Left hindlimb (tissue), 1 donor: Measurements from ENCODE around the gene ADCY2.

ENCODE experiments used
- DNase-seq: peaks from one replicate; pipeline ENCODE4 v3.0.0-alpha.2; 2018

The ADCY2 gene

DNA sequence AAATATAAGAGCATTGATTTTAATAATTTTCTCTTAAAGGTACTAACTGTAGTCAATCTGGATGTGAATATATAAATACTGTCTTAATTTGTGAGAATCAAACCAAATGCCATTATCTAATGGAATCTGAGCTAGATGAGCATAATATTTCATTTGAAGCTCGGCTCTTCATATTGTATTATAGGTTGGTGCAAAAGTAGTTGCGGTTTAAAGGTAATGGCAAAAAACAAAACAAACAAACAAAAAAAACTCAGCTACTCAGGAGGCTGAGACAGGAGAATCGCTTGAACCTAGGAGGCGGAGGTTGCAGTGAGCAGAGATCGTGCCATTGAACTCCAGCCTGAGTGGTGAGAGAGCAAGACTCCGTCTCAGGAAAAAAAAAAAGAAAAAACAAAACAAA, 358.6 kb downstream of the ADCY2 start:
- no peak for DNase-seq

DNA sequence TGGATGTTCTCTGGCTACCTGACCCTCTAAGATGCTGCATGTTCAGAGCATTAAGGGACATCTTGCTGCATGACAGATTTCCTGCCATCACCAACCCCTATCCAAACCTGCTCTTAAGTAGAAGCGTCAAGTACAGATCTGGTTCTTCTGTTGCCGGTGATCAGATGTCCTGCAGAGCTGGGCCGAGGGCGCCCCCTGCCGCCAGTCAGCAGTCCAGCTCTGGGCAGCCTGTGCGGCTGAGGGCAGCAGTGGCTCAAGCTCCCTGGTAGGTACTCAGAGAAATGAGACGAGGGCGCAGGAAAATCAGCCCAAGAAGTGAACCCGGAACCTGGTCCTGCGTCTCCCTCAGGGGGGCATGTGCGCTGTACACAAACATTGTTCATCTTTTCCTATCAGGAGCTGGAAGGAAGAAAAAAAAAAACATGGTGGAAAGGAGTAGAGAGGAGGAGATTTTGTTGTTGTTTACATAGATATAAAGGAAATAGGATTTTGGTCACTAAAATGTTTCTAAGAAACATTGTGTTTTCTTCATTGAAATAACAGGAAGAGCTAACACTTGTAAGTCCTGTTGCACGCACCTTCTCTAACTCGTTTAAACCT, 359.2 kb downstream of the ADCY2 start:
- DNase-seq: peak; percentile 64

DNA sequence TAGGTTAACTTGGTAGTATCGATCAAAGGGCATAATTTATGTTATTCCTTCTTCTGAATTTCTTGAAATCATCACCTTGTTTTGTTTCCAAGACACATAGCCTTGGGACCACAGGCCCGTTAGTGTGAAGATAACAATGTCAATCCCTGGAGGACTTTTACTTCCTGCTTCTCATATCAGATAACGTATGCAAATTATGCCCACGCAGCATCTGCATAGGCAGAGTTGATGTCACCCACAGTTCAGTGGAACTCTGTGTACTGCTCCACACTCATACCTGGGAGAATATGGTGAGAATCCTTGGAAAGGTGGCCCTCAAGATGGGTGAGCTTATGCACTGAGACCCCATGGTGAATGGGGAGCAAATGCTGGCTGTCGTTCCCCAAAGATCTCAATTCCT, 360.0 kb downstream of the ADCY2 start:
- no peak for DNase-seq

DNA sequence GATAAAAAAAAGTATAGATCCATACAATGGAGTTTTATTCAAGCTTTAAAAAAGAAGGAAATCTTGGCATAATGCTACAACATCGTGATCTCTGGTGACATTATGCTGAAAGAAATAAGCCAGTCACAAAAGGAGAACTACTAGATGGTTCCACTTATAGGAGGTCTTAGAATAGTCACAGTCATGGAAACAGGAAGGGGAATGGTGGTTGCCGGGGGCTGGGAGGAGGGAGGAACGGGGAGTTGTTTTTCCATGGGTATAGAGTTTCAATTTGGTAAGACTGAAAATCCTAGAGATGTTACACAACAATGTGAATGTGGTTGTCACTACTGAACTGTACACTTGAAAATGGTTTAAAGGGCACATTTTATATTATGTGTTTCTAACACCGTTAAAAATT, 360.5 kb downstream of the ADCY2 start:
- no peak for DNase-seq

GRCh38 chr5:7759257-7759871, 363.4 kb downstream of the ADCY2 start:
- DNase-seq: no peak

GRCh38 chr5:7759951-7760580, 364.1 kb downstream of the ADCY2 start:
- no peak for DNase-seq

GRCh38 chr5:7762267-7762666, 366.3 kb downstream of the ADCY2 start:
- no peak for DNase-seq

GRCh38 chr5:7763621-7764072, 367.7 kb downstream of the ADCY2 start:
- DNase-seq: no peak

DNA sequence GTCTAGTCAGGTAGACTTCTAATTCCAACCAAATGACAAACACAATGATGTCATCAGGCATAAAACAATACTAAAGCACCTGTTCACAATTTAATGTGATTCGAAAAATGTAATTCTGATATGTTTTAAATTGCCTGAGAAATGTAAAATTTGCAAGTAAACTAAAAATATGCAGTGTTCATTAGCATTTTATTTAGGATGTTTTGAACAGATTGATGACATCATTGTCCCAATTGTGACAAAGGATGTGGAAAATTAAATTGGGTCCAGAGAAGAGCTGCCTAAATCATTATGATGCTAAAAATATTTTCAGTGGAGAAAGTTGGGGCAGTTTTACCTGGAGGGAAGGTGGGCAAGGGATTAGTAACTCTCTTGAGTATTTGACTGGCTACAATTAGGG, 368.5 kb downstream of the ADCY2 start:
- no peak for DNase-seq

DNA sequence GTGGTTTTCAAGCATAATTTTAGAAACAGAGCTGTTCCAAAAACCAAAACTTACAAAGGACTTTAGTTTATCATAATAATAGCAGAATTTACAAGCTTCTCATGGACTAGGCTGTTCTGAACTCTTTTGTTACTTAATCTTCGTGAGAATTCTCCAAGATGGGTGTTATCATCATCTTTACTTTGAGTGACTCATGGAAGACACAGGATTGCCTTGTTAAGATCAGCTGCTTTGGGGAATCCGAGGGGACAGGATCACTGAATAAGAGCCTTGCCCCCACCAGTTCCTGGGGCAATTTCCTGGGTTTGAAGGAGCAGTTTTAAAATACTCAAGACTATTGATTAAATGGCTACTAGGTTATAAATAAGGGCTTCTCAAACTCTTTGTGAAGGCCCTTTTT, 374.5 kb downstream of the ADCY2 start:
- DNase-seq: no peak

DNA sequence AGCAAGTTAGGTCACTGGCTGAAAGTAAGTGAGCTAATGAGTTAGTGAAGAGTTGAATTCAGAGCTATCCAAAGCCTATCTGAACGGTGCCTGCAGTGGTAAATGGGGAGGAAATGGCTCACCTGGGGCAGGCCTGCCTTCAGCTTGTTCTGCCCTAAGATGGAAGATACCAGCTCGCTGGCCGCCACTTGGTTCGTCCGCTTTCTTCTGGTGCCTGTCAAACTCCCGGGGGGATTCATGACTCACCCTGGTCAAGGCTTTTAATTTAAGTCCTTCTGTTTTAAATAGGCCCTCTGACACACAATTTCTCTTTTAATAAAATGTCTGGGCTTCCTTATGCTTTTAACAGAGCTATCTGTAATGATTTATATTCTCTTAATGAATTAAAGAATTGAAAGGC, 376.2 kb downstream of the ADCY2 start:
- no peak for DNase-seq

DNA sequence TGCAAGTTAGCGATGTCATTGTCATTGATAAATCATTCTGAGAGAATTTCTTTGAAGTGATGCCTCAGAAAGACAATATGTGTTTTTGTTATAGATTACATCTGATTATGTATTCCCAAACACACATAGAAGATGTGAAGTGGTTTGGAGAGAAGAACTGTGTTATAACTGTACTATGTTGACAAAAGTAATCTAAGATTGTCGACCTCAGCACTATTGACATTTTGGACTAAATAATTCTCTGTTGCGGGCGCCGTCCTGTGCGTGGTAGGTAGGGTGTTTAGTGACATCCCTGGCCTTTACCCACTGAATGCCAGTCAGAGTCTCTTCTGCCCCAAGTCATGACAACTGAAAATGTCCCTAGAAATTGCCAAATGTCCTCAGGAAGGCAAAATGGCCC, 377.2 kb downstream of the ADCY2 start:
- DNase-seq: no peak

DNA sequence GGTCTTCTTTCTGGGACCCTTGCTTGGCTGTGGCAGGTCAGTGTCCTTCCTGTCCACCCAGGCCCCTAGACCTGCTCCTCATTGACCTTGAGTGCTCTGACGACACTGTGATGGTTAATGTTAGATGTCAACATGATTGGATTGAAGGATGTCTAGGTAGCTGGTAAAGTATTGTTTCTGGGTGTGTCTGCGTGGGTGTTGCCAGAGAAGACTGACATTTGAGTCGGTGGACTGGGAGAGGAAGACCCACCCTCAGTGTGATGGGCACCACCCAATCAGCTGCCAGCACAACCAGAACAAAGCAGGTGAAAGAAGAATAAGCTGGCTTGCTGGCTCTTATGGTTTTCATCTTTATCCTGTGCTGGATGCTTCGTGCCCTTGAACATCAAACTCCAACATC, 380.5 kb downstream of the ADCY2 start:
- DNase-seq: no peak

DNA sequence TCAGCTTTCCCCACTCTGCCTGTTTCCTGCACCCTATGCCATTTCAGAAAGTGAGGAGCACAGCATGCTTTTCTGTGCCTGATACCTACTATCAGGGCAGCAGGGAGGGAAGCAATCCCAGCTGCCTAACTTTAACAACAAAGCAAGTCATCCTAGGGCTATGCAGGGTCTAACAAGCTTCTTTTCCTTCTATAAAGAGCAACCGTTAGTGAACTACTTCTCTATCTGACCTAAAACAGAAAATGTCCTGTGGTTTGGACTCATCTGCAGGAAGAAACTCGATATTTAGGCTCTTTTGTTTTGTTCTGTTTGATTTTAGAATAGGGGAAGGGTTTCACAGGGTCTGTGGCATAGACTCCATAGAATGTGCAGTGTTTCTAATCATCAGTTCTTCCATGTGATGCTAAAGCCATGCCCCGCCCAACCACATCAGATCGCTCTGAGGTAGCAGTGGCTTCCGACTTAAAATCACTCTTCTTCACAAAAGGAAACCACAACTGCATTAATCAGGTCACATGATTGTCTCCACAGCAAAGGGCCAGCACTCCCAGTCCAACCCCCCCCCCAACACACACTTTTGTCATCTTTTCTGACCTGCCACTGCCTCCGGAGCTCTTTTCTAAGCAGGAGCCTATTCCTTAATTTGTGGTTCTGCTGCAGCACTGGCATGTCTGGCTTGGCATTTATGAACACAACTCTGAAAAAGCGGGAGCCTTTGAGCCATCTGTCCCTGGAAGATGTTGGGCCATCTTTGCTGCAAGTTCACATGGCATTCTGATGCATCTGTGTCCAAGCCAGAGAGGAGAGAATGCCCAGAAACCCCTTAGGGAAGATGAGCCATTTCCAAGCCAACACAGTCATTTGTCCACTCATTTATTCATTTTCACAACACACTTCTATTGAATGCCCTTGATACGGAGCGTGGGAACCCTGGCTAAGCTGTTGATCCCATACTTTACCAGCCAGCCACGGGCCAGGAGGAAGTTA, 383.4 kb downstream of the ADCY2 start:
- no peak for DNase-seq

DNA sequence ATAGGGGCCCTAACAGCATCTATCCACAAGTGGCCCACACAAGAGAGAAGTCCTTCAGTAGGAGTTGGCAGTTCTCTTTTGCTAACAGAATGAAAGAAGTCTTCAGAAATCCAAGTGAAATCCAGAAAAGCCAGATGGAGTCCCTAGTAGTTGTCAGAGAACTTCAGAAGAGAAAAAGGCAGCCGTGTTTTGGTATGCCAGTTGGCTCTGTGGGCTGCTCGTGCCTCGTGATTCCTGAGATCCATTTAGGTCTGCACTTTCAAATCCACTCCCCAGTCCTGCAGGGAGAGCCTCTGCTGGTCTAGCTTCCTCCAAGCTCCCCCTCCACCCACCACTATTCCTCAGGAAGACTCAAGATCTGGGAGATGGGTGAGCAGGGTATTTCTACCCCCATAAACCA, 386.0 kb downstream of the ADCY2 start:
- no peak for DNase-seq

DNA sequence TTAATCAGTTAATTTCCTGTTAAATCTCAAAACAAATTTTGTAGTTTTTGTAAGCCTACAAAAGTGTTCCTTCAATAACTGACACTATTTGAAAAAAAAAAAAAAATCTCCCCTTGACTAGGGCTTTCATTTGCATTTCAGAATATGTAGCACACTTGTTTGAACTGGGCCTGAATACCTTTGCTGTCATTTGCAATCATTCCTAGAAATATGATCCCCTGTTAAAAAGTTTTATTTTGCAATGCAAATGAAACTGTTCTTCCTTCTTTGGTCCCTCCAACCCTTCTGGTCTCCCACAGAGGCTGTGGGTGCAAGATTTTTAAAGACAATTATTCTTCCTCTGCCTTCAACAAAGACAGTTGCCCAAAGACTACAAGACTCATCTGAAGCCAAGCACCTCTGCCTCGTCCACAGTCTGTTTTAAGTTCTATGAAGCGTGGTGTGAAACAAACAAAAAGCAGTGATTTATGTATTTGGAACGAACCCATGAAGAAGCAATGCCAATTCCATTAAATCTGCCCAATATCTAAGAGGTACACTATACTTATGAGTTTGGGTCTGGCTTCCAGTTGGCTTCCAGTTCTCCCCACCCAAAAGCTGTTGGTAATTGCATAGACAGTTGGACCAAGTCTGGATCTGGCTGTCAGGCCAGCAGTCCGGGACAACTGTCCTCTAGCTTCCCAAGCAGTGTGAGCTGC, 388.9 kb downstream of the ADCY2 start:
- no peak for DNase-seq

DNA sequence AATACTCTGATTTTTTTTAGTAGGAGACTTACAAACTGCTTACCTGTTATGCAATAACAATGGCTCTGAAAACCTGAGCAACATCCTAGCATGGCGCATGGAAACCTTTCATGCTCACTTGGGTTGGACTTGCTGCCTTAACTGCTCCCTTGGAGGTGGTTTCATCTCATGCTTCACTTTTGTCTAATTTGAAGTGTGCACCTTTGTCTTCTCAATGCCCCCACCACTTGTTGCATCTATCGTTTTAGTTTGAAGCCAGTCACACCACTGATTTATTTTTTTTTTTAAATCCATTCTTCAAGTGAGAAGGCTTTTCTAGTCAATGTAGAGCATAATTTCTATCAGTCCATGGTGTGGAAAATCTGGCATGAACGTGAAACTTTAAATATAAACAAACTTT, 391.8 kb downstream of the ADCY2 start:
- no peak for DNase-seq

DNA sequence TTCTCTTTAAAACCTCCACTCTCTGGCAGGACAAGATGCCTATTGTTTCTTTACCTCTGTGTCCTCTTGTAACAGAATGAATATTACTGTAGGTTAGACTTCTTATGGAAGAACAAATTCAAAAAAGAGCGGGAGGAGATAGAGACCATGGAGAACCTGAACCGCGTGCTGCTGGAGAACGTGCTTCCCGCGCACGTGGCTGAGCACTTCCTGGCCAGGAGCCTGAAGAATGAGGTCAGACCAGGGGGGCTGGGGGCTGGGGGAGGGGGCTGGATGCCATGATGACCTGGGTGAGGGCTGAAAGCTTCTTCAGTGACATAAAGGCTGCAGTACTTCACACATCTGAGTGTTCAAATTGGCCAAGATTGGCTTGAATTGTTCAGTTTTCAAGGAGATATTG, 393.6 kb downstream of the ADCY2 start:
- DNase-seq: no peak

GRCh38 chr5:7793895-7794294, 398.0 kb downstream of the ADCY2 start:
- no peak for DNase-seq

- DNase-seq: no peak
Measured at GRCh38 chr5:7794311-7794710, 398.4 kb downstream of the ADCY2 start.

GRCh38 chr5:7794823-7795222, 398.9 kb downstream of the ADCY2 start:
- DNase-seq: no peak

DNA sequence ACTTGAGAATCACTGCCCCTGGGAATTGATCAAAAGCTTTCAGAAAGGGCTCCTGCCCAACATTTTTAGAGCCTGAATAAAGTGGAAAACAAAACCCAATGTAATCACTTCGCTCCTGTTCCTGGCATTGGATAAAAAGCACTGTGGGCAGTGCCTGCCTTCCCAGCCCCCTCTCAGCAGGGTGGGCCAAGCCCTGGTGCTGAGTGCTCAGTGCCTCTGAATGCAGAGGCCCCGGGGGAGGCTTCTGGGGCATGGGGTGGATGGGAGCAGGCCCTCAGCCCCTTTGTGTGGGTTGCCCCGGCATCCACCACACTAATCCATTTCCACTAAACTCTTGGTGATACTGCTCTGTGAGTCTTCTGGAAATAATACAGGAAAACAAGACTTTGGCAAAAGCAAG, 399.4 kb downstream of the ADCY2 start:
- DNase-seq: no peak
